HepG2 (cell line): Measurements from ENCODE around the gene MAP3K5.

Experiments
- CEBPZ ChIP-seq: IDR thresholded peaks from 2 replicates; pipeline ENCODE4 v1.6.1; 2012; ENCODE audit warnings: low read length, improper control_type of control experiment
- CREB1 ChIP-seq, 2 experiments: fragments of 450-650 bp in 1 of 2; IDR thresholded peaks; 2 replicates each; pipeline ENCODE4 v1.6.1; 2016 to 2017; ENCODE audit warnings: control low read depth in 1 of 2, mild to moderate bottlenecking in 1 of 2, missing compliant biosample characterization in 1 of 2, missing genetic modification characterization in 1 of 2
- EZH2 ChIP-seq: conservative IDR thresholded peaks from 2 replicates; pipeline ENCODE4 v1.6.1; 2012; ENCODE audit warnings: mild to moderate bottlenecking, low read depth, low read length, moderate library complexity
- KAT7 ChIP-seq: IDR thresholded peaks from 2 replicates; pipeline ENCODE4 v1.6.1; 2018; ENCODE audit warnings: borderline replicate concordance, missing compliant biosample characterization
- LBX2 ChIP-seq: sonication (generic); formaldehyde crosslinking; IDR thresholded peaks from 2 replicates; pipeline ENCODE4 v1.5.0; 2020; ENCODE audit warnings: missing genetic modification reagents, mild to moderate bottlenecking, borderline replicate concordance
- POLR2AphosphoS5 ChIP-seq: IDR thresholded peaks from 2 replicates; pipeline ENCODE4 v1.6.1; 2012; ENCODE audit warnings: low read depth, low read length
- SMC3 ChIP-seq: IDR thresholded peaks from 2 replicates; pipeline ENCODE4 v1.6.1; 2011; ENCODE audit warnings: low read length, improper control_type of control experiment
- SP1 ChIP-seq, 2 experiments: fragments of 450-650 bp in 1 of 2; sonication (generic) in 1 of 2; formaldehyde crosslinking in 1 of 2; IDR thresholded peaks; 2 replicates each; pipeline versions ENCODE4 v1.4.0 to v1.6.1; 2016 to 2020; ENCODE audit warnings: missing genetic modification reagents in 1 of 2
- TFAP4 ChIP-seq: sonication (generic); IDR thresholded peaks from 2 replicates; pipeline ENCODE4 v1.6.1; 2016; ENCODE audit warnings: low read depth, borderline replicate concordance
- USF2 ChIP-seq, 2 experiments: sonication (generic) in 1 of 2; formaldehyde crosslinking in 1 of 2; IDR thresholded peaks; 2 replicates each; pipeline versions ENCODE4 v1.5.1 to v1.6.1; 2011 to 2020; ENCODE audit warnings: borderline replicate concordance in 1 of 2, low read depth in 1 of 2, low read length in 1 of 2, mild to moderate bottlenecking in 1 of 2, missing genetic modification reagents in 1 of 2, moderate library complexity in 1 of 2
- ZNF776 ChIP-seq: sonication (generic); formaldehyde crosslinking; IDR thresholded peaks from 2 replicates; pipeline ENCODE4 v1.4.0; 2020; ENCODE audit warnings: mild to moderate bottlenecking, missing genetic modification reagents

- TF ChIP-seq ZNF776 (CRISPR knock-in tag): no peak
- TF ChIP-seq LBX2 (CRISPR knock-in tag): no peak
- no peak for TF ChIP-seq CREB1 (IDR thresholded peaks at IDR 0.05)
- TF ChIP-seq CREB1 (CRISPR knock-in tag; IDR thresholded peaks at IDR 0.05): no peak
- no peak for TF ChIP-seq POLR2AphosphoS5
- no peak for TF ChIP-seq SMC3
- no peak for TF ChIP-seq TFAP4
- no peak for TF ChIP-seq KAT7
- no peak for TF ChIP-seq SP1 (IDR thresholded peaks at IDR 0.05)
- TF ChIP-seq SP1 (CRISPR knock-in tag; IDR thresholded peaks at IDR 0.05): no peak
- no peak for TF ChIP-seq EZH2
- TF ChIP-seq USF2 (IDR thresholded peaks at IDR 0.05; ENCODE audit: low read depth, low read length): no peak
- TF ChIP-seq USF2 (CRISPR knock-in tag; IDR thresholded peaks at IDR 0.05; ENCODE audit: borderline replicate concordance): no peak
- no peak for TF ChIP-seq CEBPZ
Observed at GRCh38 chr6:136771306-136771705, 21.0 kb downstream of the MAP3K5 start.
